ENCODE data around the gene KIF2A.

- TF ChIP-seq CREB1 (IDR thresholded peaks at IDR 0.05; ENCODE audit: low read depth) (no peak), REST (IDR thresholded peaks at IDR 0.05; ENCODE audit: low read depth) (no peak), FOXM1 (IDR thresholded peaks at IDR 0.05; ENCODE audit: borderline replicate concordance, low read depth) (no peak)
Measured at GRCh38 chr5:62305358-62305714, 670 bp upstream of the KIF2A start.

All from Ishikawa (cell line).